Measurements from ENCODE around the gene NKX3-2. TPM values are rescaled to one million over a fixed set of nuclear protein-coding genes. Genes with fewer than 3 reads are reported as not detected.

NKX3-2 gene
- total RNA-seq (under 1 TPM in 5 of 6 donors, not detected in 1; 0.06 to 0.47 (median 0.08) TPM), polyA plus RNA-seq (under 1 TPM; 0.23 to 0.27 TPM)

- H3K27me3 ChIP-seq = peaks cover 7 to 77% (median 21%) of the 10 kb centered on the region in 4 donors
- H3K4me3 ChIP-seq = peak within 1 kb of the TSS; percentile 12 to 67 (median 40)
- ATAC-seq (peak; percentile 50 to 63 (median 60)), FAIRE-seq (no peak), DNase-seq (no peak)
- peak within 1 kb of the TSS in 1 of 4 donors; percentile 11 for H3K27ac ChIP-seq
- no peaks in the 10 kb centered on the region for H3K36me3 ChIP-seq
- H3K4me1 ChIP-seq = peaks cover 0 to 17% (median 9%) of the 10 kb centered on the region in 3 donors
- 3 to 4% methylated on average over 57 to 96 of the region's 96 CpGs for WGBS, 2 donors
- no peaks in the 10 kb centered on the region for H3K9me3 ChIP-seq
- no peak for TF ChIP-seq CTCF (IDR thresholded peaks at IDR 0.05)
- intact Hi-C loops (cut with DNase I) = loop anchor here in 1 of 3 donors (5.0 kb wide), 2 partner anchors 692 to 817 kb away; no protein-coding TSS in a partner anchor
These were observed at the start of gene NKX3-2 for GRCh38 chr4:13543839-13544605. Gene NKX3-2 (minus strand): TSS chr4:13544508. CDS start chr4:13544414, 94 bp downstream.

GRCh38 chr4:13592220-13592619 is 47.9 kb upstream of the NKX3-2 start:
- DNase-seq (no peak), FAIRE-seq (no peak), ATAC-seq (no peak)
- Histone ChIP-seq H3K36me3 (peaks cover 0 to 71% (median 28%) of the 10 kb centered on the region in 3 donors), H3K27ac (no peak overlapping the region), H3K27me3 (no peaks in the 10 kb centered on the region), H3K9me3 (no peaks in the 10 kb centered on the region), H3K4me3 (no peak overlapping the region), H3K4me1 (no peaks in the 10 kb centered on the region)
- 85 to 90% methylated on average over 4 of the region's 4 CpGs for WGBS, 2 donors
- intact Hi-C loops (cut with DNase I) = no loop called here
- no peak for TF ChIP-seq CTCF (IDR thresholded peaks at IDR 0.05)

GRCh38 chr4:13590766-13591165 is 46.5 kb upstream of the NKX3-2 start:
- Histone ChIP-seq H3K27me3 (no peaks in the 10 kb centered on the region), H3K36me3 (peaks cover 0 to 71% (median 34%) of the 10 kb centered on the region in 3 donors), H3K9me3 (no peaks in the 10 kb centered on the region), H3K4me3 (no peak overlapping the region), H3K27ac (no peak overlapping the region), H3K4me1 (no peaks in the 10 kb centered on the region)
- TF ChIP-seq CTCF (IDR thresholded peaks at IDR 0.05) = no peak
- FAIRE-seq (no peak), DNase-seq (no peak), ATAC-seq (no peak)
- intact Hi-C loops (cut with DNase I) = no loop called here
- WGBS, 2 donors = 85 to 88% methylated on average over 2 of the region's 2 CpGs

GRCh38 chr4:13588954-13589353 is 44.6 kb upstream of the NKX3-2 start:
- intact Hi-C loops (cut with DNase I) = no loop called here
- FAIRE-seq (no peak), ATAC-seq (no peak)

More at GRCh38 chr4:13588954-13589353, 44.6 kb upstream of the NKX3-2 start:
- Histone ChIP-seq H3K27me3 (no peaks in the 10 kb centered on the region), H3K36me3 (peaks cover 0 to 55% (median 28%) of the 10 kb centered on the region in 3 donors), H3K4me1 (no peaks in the 10 kb centered on the region), H3K4me3 (no peak overlapping the region), H3K9me3 (no peaks in the 10 kb centered on the region), H3K27ac (no peak overlapping the region)
- TF ChIP-seq CTCF (IDR thresholded peaks at IDR 0.05) = no peak
- DNase-seq = no peak

Measured in pancreas (tissue), 10 donors.